ENCODE data around the gene DBNDD1. TPM values are rescaled to one million over a fixed set of nuclear protein-coding genes. Genes with fewer than 3 reads are reported as not detected.

The DBNDD1 gene
- total RNA-seq, 1 donor from 2014 or later: 2.7 TPM

- Histone ChIP-seq H3K4me3 (no peak overlapping the region), H3K27me3 (no peaks in the 10 kb centered on the region), H3K4me1 (peaks cover 0 to 7% of the 10 kb centered on the region in 2 donors), H3K36me3 (peaks cover 20 to 43% of the 10 kb centered on the region in 2 donors), H3K27ac (no peak overlapping the region), H3K9me3 (no peaks in the 10 kb centered on the region)
- TF ChIP-seq CTCF (IDR thresholded peaks at IDR 0.05): no peak
- intact Hi-C loops (cut with DNase I): no loop called here
- no peak for DNase-seq (ENCODE audit: low spot score in 2 of 2)
Measured at GRCh38 chr16:90041896-90042473, 22.7 kb upstream of the DBNDD1 start.

DNA sequence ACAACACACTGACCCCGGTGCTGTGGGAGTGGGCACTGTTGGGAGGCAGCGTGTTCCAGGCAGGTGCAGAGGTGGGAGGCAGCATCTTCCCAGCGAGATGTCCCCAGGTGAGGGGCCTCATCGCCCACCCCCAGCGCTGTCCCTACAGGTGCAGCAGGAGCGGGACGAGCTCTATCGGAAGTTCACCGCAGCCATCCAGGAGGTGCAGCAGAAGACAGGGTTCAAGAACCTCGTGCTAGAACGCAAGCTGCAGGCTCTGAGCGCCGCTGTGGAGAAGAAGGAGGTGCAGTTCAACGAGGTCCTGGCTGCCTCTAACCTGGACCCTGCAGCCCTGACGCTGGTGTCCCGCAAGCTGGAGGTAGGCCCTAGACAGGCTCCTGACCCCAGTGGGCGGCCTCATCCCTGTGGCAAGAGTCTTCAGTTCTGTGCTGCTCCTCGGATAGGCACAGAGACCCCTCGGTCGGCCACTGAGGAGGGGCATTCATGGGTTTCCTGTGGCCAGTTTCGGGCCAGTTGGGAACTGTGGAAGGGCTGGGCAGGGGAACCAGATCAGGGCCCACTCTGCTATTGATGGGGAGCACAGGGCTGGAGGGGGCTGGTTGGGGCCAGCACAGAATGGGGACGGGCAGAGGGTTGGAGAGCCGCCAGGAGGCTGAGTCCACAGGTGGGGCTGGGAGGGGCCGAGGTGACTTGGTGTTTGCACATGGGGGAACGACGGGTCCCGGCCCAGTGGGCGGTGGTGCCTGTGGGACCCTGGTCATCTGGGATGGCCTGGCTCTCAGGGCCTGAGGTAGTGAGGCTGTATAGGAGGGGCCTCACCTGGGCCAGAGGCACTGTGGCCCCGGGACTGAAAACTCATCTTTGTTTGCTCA lies 21.1 kb upstream of the DBNDD1 start:
- TF ChIP-seq CTCF (IDR thresholded peaks at IDR 0.05): no peak
- DNase-seq (ENCODE audit: low spot score in 2 of 2): no peak

DNA sequence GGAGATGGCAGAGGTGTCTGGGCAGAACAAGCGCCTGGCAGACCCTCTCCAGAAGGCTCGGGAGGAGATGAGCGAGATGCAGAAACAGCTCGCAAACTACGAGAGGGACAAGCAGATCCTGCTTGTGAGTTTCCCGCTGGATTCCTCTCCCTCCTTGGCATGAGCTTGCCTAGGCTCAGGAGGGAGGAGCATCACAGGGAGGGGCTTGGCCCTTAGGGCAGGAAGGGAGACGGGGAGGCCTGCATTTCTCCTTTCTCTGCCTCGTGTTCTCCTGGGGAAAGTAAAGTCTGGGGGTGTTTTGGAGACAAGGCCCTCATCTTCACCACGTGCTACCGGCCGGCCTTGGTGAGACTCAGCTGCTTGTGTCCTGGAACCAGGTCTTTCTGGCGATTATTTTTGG lies 18.0 kb upstream of the DBNDD1 start:
- no peak for DNase-seq (ENCODE audit: low spot score in 2 of 2)
- no peak overlapping the region for H3K27ac ChIP-seq
- TF ChIP-seq CTCF (IDR thresholded peaks at IDR 0.05): no peak
- no peaks in the 10 kb centered on the region for H3K27me3 ChIP-seq
- H3K36me3 ChIP-seq: peaks cover 25 to 53% of the 10 kb centered on the region in 2 donors
- H3K4me1 ChIP-seq: no peaks in the 10 kb centered on the region
- no peak overlapping the region for H3K4me3 ChIP-seq
- intact Hi-C loops (cut with DNase I): no loop called here
- no peaks in the 10 kb centered on the region for H3K9me3 ChIP-seq

More for the DNA sequence above, 21.1 kb upstream of the DBNDD1 start:
- H3K27me3 ChIP-seq: no peaks in the 10 kb centered on the region
- no peak overlapping the region for H3K4me3 ChIP-seq
- H3K4me1 ChIP-seq: no peaks in the 10 kb centered on the region
- H3K36me3 ChIP-seq: peaks cover 25 to 59% of the 10 kb centered on the region in 2 donors
- no peak overlapping the region for H3K27ac ChIP-seq
- H3K9me3 ChIP-seq: no peaks in the 10 kb centered on the region
- intact Hi-C loops (cut with DNase I): no loop called here

DNA sequence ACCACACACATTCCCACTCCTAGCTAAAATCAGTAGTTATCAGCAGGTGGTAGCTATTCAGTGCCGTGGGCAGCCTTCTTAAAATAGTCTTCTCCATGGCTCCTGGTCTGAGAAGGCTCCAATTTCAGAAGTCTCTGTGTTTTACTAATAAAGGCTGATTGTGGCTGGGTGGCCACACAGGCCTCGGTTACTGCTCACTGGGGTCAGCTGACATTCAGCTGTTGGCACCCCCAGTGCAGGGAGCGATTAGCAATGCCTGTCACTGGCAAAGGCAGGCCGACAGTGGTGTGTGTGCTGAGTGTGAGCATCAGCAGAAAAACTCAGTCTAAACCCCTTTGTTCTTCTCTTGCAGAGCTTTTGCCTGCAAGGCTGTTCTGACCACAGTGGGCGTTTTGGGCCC lies 16.6 kb upstream of the DBNDD1 start:
- Histone ChIP-seq H3K27ac (no peak overlapping the region), H3K36me3 (peaks cover 25 to 51% of the 10 kb centered on the region in 2 donors), H3K27me3 (no peaks in the 10 kb centered on the region), H3K4me3 (no peak overlapping the region), H3K4me1 (no peaks in the 10 kb centered on the region), H3K9me3 (no peaks in the 10 kb centered on the region)
- no peak for DNase-seq (ENCODE audit: low spot score in 2 of 2)
- no peak for TF ChIP-seq CTCF (IDR thresholded peaks at IDR 0.05)
- intact Hi-C loops (cut with DNase I): no loop called here

- TF ChIP-seq CTCF (IDR thresholded peaks at IDR 0.05): no peak
- H3K9me3 ChIP-seq: no peaks in the 10 kb centered on the region
- DNase-seq (ENCODE audit: low spot score in 2 of 2): no peak
- H3K4me3 ChIP-seq: no peak overlapping the region
- no peak overlapping the region for H3K27ac ChIP-seq
- intact Hi-C loops (cut with DNase I): no loop called here
- H3K4me1 ChIP-seq: no peaks in the 10 kb centered on the region
- no peaks in the 10 kb centered on the region for H3K27me3 ChIP-seq
- H3K36me3 ChIP-seq: peaks cover 19 to 37% of the 10 kb centered on the region in 2 donors
Measured at GRCh38 chr16:90034504-90034903, 15.2 kb upstream of the DBNDD1 start.

All from ascending aorta (tissue), 2 donors.